Measurements from ENCODE around the gene SIGLEC11. TPM values are rescaled to one million over a fixed set of nuclear protein-coding genes. Genes with fewer than 3 reads are reported as not detected.
"Not testable (repeated sequence)": the region's sequence is repeated elsewhere in the genome, so short reads cannot be mapped to it uniquely, and the experiment has no call there.

SIGLEC11 gene
- total and polyA plus RNA-seq, 12 donors = 0.11 to 1.7 (median 0.42) TPM; not detected in 1

DNA sequence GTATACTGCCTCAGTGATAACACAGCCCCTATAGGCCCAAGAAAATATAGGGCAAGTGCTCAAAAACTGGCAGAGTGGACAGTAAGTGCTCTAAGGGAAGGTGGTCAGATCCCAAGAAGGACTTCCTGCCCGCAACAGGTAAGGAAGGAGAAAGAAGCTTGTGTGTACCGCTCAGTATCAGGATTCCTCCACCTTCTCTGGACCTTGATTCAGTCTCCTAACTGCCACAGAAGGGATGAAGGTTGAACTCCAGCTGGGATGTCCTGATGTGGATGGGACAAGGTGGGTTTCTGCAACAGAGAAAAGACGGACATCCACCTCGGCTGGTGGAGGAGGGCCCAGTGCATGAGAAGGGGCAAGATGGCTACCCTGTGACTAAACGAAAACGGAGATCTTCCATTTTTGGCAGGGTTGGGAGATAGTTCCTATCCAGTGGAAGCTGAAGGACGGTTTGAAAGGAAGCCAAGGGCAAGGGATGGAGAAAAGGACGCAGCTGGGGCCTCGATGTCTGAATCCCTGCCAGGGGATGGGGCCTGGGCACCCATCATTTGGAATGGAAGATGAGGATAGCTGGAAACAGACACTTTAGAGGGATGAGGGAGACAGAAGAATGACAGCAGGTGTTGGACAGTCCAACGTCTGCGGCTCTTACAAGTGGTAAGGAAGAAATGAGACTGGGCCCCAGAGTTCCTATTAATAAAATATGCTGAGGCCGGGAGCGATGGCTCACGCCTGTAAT is 33.3 kb downstream of the SIGLEC11 start:
- no peak for ATAC-seq
- WGBS, 2 donors = 80 to 82% methylated on average over 14 of the region's 14 CpGs
- TF ChIP-seq, protein P1, sequence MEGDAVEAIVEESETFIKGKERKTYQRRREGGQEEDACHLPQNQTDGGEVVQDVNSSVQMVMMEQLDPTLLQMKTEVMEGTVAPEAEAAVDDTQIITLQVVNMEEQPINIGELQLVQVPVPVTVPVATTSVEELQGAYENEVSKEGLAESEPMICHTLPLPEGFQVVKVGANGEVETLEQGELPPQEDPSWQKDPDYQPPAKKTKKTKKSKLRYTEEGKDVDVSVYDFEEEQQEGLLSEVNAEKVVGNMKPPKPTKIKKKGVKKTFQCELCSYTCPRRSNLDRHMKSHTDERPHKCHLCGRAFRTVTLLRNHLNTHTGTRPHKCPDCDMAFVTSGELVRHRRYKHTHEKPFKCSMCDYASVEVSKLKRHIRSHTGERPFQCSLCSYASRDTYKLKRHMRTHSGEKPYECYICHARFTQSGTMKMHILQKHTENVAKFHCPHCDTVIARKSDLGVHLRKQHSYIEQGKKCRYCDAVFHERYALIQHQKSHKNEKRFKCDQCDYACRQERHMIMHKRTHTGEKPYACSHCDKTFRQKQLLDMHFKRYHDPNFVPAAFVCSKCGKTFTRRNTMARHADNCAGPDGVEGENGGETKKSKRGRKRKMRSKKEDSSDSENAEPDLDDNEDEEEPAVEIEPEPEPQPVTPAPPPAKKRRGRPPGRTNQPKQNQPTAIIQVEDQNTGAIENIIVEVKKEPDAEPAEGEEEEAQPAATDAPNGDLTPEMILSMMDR (IDR thresholded peaks at IDR 0.05) = no peak
- peak overlapping the region in 6 of 10 donors; percentile 72 to 98 (median 90) for H3K4me3 ChIP-seq
- H3K9me3 ChIP-seq = no peaks in the 10 kb centered on the region
- DNase-seq = no peak
- peak overlapping the region in 3 of 10 donors; percentile 94 to 96 (median 95) for H3K27ac ChIP-seq
- intact Hi-C loops (cut with DNase I) = loop anchor here in 2 of 10 donors (2.0 to 5.0 kb wide), 2 partner anchors 45 to 51 kb away; partner anchors contain the start of genes AKT1S1 (in 1 of the 2) and TBC1D17 (in 1 of the 2)
- peaks cover 0 to 59% (median 5%) of the 10 kb centered on the region in 9 donors for H3K36me3 ChIP-seq
- peaks cover 4 to 61% (median 24%) of the 10 kb centered on the region in 9 donors for H3K4me1 ChIP-seq
- H3K27me3 ChIP-seq = no peaks in the 10 kb centered on the region

DNA sequence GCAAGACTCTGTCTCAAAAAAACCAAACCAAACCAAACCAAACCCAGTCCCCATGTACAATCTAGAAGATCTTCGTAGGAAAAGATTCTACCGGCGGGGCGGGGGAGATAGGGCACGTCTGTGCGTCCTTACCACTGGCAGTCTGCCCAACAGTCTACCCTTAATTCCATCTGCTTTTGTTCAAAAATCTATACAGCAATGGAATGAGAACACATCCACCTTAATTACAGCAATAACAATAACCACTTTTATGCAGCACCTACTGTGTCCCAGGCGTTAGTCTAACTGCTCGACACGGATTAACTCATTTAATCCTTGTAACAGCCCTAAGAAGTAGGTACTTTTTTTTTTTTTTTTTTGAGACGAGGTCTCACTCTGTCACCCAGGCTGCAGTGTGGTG is 34.5 kb downstream of the SIGLEC11 start:
- Histone ChIP-seq H3K36me3 (peaks cover 0 to 69% (median 7%) of the 10 kb centered on the region in 9 donors), H3K27me3 (no peaks in the 10 kb centered on the region), H3K9me3 (no peaks in the 10 kb centered on the region), H3K4me3 (no peak overlapping the region), H3K4me1 (peaks cover 4 to 73% (median 24%) of the 10 kb centered on the region in 9 donors), H3K27ac (no peak overlapping the region)
- DNase-seq (no peak), ATAC-seq (no peak)
- WGBS, 2 donors = 87 to 91% methylated on average over 10 of the region's 10 CpGs
- TF ChIP-seq, protein P1 (IDR thresholded peaks at IDR 0.05) = no peak
- intact Hi-C loops (cut with DNase I) = loop anchor here in 1 of 10 donors (5.0 kb wide), 1 partner anchor 44 kb away; no protein-coding TSS in a partner anchor

DNA sequence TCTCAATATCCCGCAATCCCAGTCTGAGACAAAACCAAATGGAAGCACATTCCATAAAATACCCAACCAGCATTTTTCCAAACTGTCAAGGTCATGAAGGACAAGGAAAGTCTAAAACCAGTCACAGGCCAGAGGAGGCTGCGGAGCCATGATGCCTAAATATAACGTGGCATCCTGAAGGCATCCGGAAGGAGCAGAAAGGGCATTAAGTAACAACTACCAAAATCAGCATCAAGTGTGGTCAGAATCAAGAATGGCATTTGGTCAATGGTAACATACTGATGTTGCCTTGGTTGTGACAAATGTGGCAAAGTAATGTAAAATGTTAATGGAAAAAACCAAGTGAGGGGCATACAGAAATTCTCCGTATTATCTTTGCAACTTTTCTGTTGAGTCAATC is 35.5 kb downstream of the SIGLEC11 start:
- intact Hi-C loops (cut with DNase I) = loop anchor here in 1 of 10 donors (5.0 kb wide), 1 partner anchor 43 kb away; no protein-coding TSS in a partner anchor
- H3K27ac ChIP-seq = peak overlapping the region in 1 of 10 donors; percentile 74
- 78 to 84% methylated on average over 5 of the region's 5 CpGs for WGBS, 2 donors
- no peaks in the 10 kb centered on the region for H3K9me3 ChIP-seq
- DNase-seq (no peak), ATAC-seq (no peak)
- peaks cover 4 to 74% (median 24%) of the 10 kb centered on the region in 9 donors for H3K4me1 ChIP-seq
- TF ChIP-seq, protein P1 (IDR thresholded peaks at IDR 0.05) = no peak
- H3K36me3 ChIP-seq = peaks cover 0 to 74% (median 9%) of the 10 kb centered on the region in 9 donors
- H3K27me3 ChIP-seq = no peaks in the 10 kb centered on the region
- H3K4me3 ChIP-seq = no peak overlapping the region

DNA sequence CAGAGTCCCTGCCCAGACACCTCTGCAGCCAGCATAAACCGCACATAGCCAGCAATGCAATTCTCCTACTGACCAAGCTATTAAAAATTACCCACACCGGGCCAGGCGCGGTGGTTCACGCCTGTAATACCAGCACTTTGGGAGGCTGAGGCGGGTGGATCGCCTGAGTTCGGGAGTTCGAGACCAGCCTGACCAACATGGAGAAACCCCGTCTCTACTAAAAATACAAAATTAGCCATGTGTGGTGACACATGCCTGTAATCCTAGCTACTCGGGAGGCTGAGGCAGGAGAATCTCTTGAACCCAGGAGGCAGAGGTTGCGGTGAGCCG is 36.1 kb downstream of the SIGLEC11 start:
- H3K27ac ChIP-seq = peak overlapping the region in 1 of 10 donors; percentile 74
- H3K9me3 ChIP-seq, H3K27me3 ChIP-seq, DNase-seq, ATAC-seq, H3K4me3 ChIP-seq: not testable (repeated sequence)
- H3K4me1 ChIP-seq = peaks cover 4 to 70% (median 24%) of the 10 kb centered on the region in 9 donors
- intact Hi-C loops (cut with DNase I) = loop anchor here in 1 of 10 donors (5.0 kb wide), 1 partner anchor 43 kb away; no protein-coding TSS in a partner anchor
- 94 to 95% methylated on average over 13 of the region's 13 CpGs for WGBS, 2 donors
- peaks cover 0 to 77% (median 9%) of the 10 kb centered on the region in 9 donors for H3K36me3 ChIP-seq

Data from heart right ventricle (tissue), 16 donors.